ENCODE data around the gene BST1. TPM values are rescaled to one million over a fixed set of nuclear protein-coding genes. Genes with fewer than 3 reads are reported as not detected.

Gene BST1
- polyA plus RNA-seq, 1 experiment, result 27.6 TPM

- TF ChIP-seq CTCF (IDR thresholded peaks at IDR 0.05; ENCODE audit: low read depth, low read length), result no peak
- no peak for DNase-seq (ENCODE audit: low read depth, low spot score)
- ChIA-PET POLR2A (no interaction called here), CTCF (no interaction called here)
- H3K27me3 ChIP-seq (ENCODE audit: control insufficient read depth, insufficient read depth, low read length), result no peaks in the 10 kb centered on the region
- H3K4me3 ChIP-seq (ENCODE audit: low read depth, low read length), result no peak overlapping the region
- H3K27ac ChIP-seq (ENCODE audit: low read depth, low read length), result no peak overlapping the region
- H3K9me3 ChIP-seq (ENCODE audit: control insufficient read depth, insufficient read depth, low read length), result no peaks in the 10 kb centered on the region
These were observed 9.3 kb downstream of the BST1 start for GRCh38 chr4:15712214-15712613.

DNA sequence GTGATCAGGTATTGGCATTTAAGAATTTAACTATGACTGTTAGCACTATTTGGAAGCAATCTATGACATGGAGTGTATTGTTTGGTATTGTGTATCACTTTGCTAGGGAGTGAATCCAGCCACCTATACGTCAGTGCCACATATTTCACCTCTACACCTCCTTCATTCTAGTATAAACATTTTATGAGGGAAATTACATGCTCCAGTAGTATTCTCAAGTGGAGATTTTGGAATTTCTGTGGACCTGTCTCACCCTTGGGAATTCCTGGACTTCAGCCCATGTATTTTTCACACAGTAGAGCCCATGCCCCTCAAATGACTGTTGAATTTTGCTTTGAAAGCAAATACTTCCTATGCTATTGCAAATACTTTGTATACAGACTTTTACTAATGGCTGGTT is 11.3 kb downstream of the BST1 start:
- no peak overlapping the region for H3K4me3 ChIP-seq (ENCODE audit: low read depth, low read length)
- no peaks in the 10 kb centered on the region for H3K27me3 ChIP-seq (ENCODE audit: control insufficient read depth, insufficient read depth, low read length)
- DNase-seq (ENCODE audit: low read depth, low spot score), result no peak
- no peak overlapping the region for H3K27ac ChIP-seq (ENCODE audit: low read depth, low read length)
- ChIA-PET CTCF (no interaction called here), POLR2A (no interaction called here)
- TF ChIP-seq CTCF (IDR thresholded peaks at IDR 0.05; ENCODE audit: low read depth, low read length), result no peak
- no peaks in the 10 kb centered on the region for H3K9me3 ChIP-seq (ENCODE audit: control insufficient read depth, insufficient read depth, low read length)

DNA sequence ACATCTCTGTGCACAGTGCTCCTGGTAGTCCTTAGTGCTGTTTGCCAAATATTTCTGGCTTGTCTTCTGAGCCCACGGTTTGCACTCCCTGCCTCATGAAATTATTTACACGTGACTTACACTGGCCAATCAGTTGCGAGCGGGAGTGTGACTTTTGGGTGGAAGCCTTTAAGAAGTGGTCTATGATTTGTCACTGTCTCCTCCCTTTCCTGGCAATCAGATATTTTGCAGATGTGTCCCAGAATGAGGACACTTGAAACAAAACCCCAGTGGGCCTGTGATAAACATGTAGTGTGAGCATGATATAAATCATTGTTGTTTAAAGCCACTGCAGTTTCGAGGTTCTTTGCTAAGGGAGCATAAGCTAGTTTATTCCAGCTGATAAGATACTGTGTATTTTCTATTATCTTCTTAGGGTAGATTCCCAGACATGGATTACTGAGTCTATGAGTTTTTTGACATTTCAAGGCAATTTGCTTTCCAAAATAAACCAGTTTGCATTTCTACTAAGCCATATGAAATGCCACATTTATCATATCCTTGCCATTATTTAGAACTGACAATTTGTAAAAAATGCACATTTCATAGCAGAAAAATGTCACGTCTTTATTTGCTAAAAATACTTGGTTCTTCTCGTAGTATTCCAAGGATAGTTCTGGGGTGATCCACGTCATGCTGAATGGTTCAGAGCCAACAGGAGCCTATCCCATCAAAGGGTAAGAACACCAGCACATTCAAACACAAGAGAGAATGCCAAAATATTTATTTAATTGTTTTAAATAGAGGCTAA is 12.0 kb downstream of the BST1 start:
- Histone ChIP-seq H3K27me3 (ENCODE audit: control insufficient read depth, insufficient read depth, low read length) (no peaks in the 10 kb centered on the region), H3K9me3 (ENCODE audit: control insufficient read depth, insufficient read depth, low read length) (no peaks in the 10 kb centered on the region), H3K4me3 (ENCODE audit: low read depth, low read length) (no peak overlapping the region), H3K27ac (ENCODE audit: low read depth, low read length) (no peak overlapping the region)
- TF ChIP-seq CTCF (IDR thresholded peaks at IDR 0.05; ENCODE audit: low read depth, low read length), result no peak
- ChIA-PET POLR2A (no interaction called here), CTCF (no interaction called here)
- no peak for DNase-seq (ENCODE audit: low read depth, low spot score)

DNA sequence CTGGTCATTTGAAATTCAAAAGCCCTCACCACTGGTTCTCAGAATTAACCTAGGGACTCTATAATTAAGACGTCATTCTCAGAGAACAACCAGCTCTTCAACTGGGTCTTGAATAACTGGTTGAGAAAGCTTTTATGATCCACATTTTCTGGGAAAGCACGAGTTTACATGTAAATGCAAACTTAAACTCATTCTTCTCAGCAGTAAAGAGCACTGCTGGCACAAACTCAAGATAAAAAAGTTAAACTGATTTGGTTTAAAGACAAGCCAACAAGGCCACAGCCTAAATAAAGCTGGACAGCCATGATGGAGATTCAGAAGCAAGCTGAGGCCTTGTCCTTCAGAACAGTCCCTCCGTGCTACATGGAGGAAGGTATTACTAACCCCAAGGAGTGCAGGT is 13.2 kb downstream of the BST1 start:
- ChIA-PET POLR2A (interaction anchor here (1.5 kb wide), 1 partner anchor 21 kb away, joined by 5 read pairs; no protein-coding TSS in a partner anchor), CTCF (interaction anchor here (1.5 kb wide), 1 partner anchor 65 kb away, joined by 3 read pairs; no protein-coding TSS in a partner anchor)

More for the DNA sequence above, 13.2 kb downstream of the BST1 start:
- Histone ChIP-seq H3K27me3 (ENCODE audit: control insufficient read depth, insufficient read depth, low read length) (no peaks in the 10 kb centered on the region), H3K9me3 (ENCODE audit: control insufficient read depth, insufficient read depth, low read length) (no peaks in the 10 kb centered on the region), H3K27ac (ENCODE audit: low read depth, low read length) (no peak overlapping the region), H3K4me3 (ENCODE audit: low read depth, low read length) (no peak overlapping the region)
- DNase-seq (ENCODE audit: low read depth, low spot score), result no peak
- TF ChIP-seq CTCF (IDR thresholded peaks at IDR 0.05; ENCODE audit: low read depth, low read length), result no peak
